ENCODE data around the gene RNF217.

The RNF217 gene

GRCh38 chr6:124987999-124988591 lies 25.9 kb downstream of the RNF217 start:
- no peak for TF ChIP-seq Cebpa-rat (IDR thresholded peaks at IDR 0.05)
- H3K9ac ChIP-seq = no peak overlapping the region
- H3K4me2 ChIP-seq = no peak overlapping the region
- H3K27ac ChIP-seq = no peak overlapping the region
- no peaks in the 10 kb centered on the region for H3K9me3 ChIP-seq
- no peak overlapping the region for H3K4me3 ChIP-seq
- H3K4me1 ChIP-seq = peaks cover 6% of the 10 kb centered on the region; the same call in 1 of the 2 replicates
- no peaks in the 10 kb centered on the region for H3K36me3 ChIP-seq
- no peaks in the 10 kb centered on the region for H3K27me3 ChIP-seq
- no peaks in the 10 kb centered on the region for H4K20me1 ChIP-seq

- Histone ChIP-seq H3K27me3 (no peaks in the 10 kb centered on the region), H3K9me3 (no peaks in the 10 kb centered on the region), H3K36me3 (no peaks in the 10 kb centered on the region), H3K9ac (no peak overlapping the region), H3K4me2 (no peak overlapping the region), H3K4me3 (no peak overlapping the region), H3K27ac (no peak overlapping the region), H4K20me1 (no peaks in the 10 kb centered on the region), H3K4me1 (peaks cover 6% of the 10 kb centered on the region; the same call in 1 of the 2 replicates)
- TF ChIP-seq Cebpa-rat (IDR thresholded peaks at IDR 0.05) = no peak
These were observed 27.1 kb downstream of the RNF217 start for GRCh38 chr6:124989136-124989983.

- no peak for TF ChIP-seq Cebpa-rat (IDR thresholded peaks at IDR 0.05)
- no peak overlapping the region for H3K9ac ChIP-seq
- no peaks in the 10 kb centered on the region for H3K9me3 ChIP-seq
- no peak overlapping the region for H3K4me3 ChIP-seq
- H4K20me1 ChIP-seq = no peaks in the 10 kb centered on the region
- no peaks in the 10 kb centered on the region for H3K36me3 ChIP-seq
- H3K27me3 ChIP-seq = no peaks in the 10 kb centered on the region
- no peak overlapping the region for H3K27ac ChIP-seq
- H3K4me2 ChIP-seq = no peak overlapping the region
- H3K4me1 ChIP-seq = peaks cover 6% of the 10 kb centered on the region; the same call in 1 of the 2 replicates
These were observed 28.8 kb downstream of the RNF217 start for GRCh38 chr6:124990988-124991387.

- Histone ChIP-seq H3K27ac (no peak overlapping the region), H4K20me1 (no peaks in the 10 kb centered on the region), H3K27me3 (no peaks in the 10 kb centered on the region), H3K4me1 (no peaks in the 10 kb centered on the region), H3K9me3 (no peaks in the 10 kb centered on the region), H3K36me3 (no peaks in the 10 kb centered on the region), H3K4me2 (no peak overlapping the region), H3K4me3 (no peak overlapping the region), H3K9ac (no peak overlapping the region)
- TF ChIP-seq Cebpa-rat (IDR thresholded peaks at IDR 0.05) = no peak
These were observed 29.6 kb downstream of the RNF217 start for GRCh38 chr6:124991764-124992295.

- Histone ChIP-seq H4K20me1 (no peaks in the 10 kb centered on the region), H3K4me2 (no peak overlapping the region), H3K27me3 (no peaks in the 10 kb centered on the region; the same call in 1 of the 2 replicates), H3K9me3 (no peaks in the 10 kb centered on the region), H3K4me3 (no peak overlapping the region), H3K4me1 (no peaks in the 10 kb centered on the region), H3K27ac (no peak overlapping the region), H3K9ac (no peak overlapping the region), H3K36me3 (no peaks in the 10 kb centered on the region)
- TF ChIP-seq Cebpa-rat (IDR thresholded peaks at IDR 0.05) = no peak
These were observed 31.1 kb downstream of the RNF217 start for GRCh38 chr6:124993327-124993726.

GRCh38 chr6:124994648-124995047 lies 32.4 kb downstream of the RNF217 start:
- Histone ChIP-seq H3K36me3 (no peaks in the 10 kb centered on the region), H3K27ac (no peak overlapping the region), H4K20me1 (no peaks in the 10 kb centered on the region), H3K4me2 (no peak overlapping the region), H3K9ac (no peak overlapping the region), H3K4me3 (no peak overlapping the region), H3K27me3 (no peaks in the 10 kb centered on the region; the same call in 1 of the 2 replicates), H3K9me3 (no peaks in the 10 kb centered on the region), H3K4me1 (no peaks in the 10 kb centered on the region)
- no peak for TF ChIP-seq Cebpa-rat (IDR thresholded peaks at IDR 0.05)

- no peaks in the 10 kb centered on the region for H3K4me1 ChIP-seq
These were observed 32.9 kb downstream of the RNF217 start for GRCh38 chr6:124995131-124995530.

GRCh38 chr6:124995645-124996325 lies 33.5 kb downstream of the RNF217 start:
- no peak overlapping the region for H3K9ac ChIP-seq
- H3K36me3 ChIP-seq = no peaks in the 10 kb centered on the region
- H3K27ac ChIP-seq = no peak overlapping the region
- H3K4me1 ChIP-seq = no peaks in the 10 kb centered on the region
- no peak overlapping the region for H3K4me2 ChIP-seq
- H3K4me3 ChIP-seq = no peak overlapping the region
- no peaks in the 10 kb centered on the region for H3K9me3 ChIP-seq
- no peak for TF ChIP-seq Cebpa-rat (IDR thresholded peaks at IDR 0.05)
- H4K20me1 ChIP-seq = no peaks in the 10 kb centered on the region
- no peaks in the 10 kb centered on the region; the same call in 1 of the 2 replicates for H3K27me3 ChIP-seq

More at GRCh38 chr6:124995131-124995530, 32.9 kb downstream of the RNF217 start:
- TF ChIP-seq Cebpa-rat (IDR thresholded peaks at IDR 0.05) = no peak
- Histone ChIP-seq H3K9me3 (no peaks in the 10 kb centered on the region), H3K4me2 (no peak overlapping the region), H3K9ac (no peak overlapping the region), H4K20me1 (no peaks in the 10 kb centered on the region), H3K27ac (no peak overlapping the region), H3K36me3 (no peaks in the 10 kb centered on the region), H3K4me3 (no peak overlapping the region), H3K27me3 (no peaks in the 10 kb centered on the region; the same call in 1 of the 2 replicates)

GRCh38 chr6:124996411-124996810 lies 34.2 kb downstream of the RNF217 start:
- TF ChIP-seq Cebpa-rat (IDR thresholded peaks at IDR 0.05) = no peak
- Histone ChIP-seq H3K4me1 (no peaks in the 10 kb centered on the region), H3K4me3 (no peak overlapping the region), H4K20me1 (no peaks in the 10 kb centered on the region), H3K27me3 (no peaks in the 10 kb centered on the region; the same call in 1 of the 2 replicates), H3K9ac (no peak overlapping the region), H3K36me3 (no peaks in the 10 kb centered on the region), H3K9me3 (no peaks in the 10 kb centered on the region), H3K27ac (no peak overlapping the region), H3K4me2 (no peak overlapping the region)

Measured in BLaER1 (cell line).